Measurements from ENCODE around the gene CHRDL1.

Gene CHRDL1

DNA sequence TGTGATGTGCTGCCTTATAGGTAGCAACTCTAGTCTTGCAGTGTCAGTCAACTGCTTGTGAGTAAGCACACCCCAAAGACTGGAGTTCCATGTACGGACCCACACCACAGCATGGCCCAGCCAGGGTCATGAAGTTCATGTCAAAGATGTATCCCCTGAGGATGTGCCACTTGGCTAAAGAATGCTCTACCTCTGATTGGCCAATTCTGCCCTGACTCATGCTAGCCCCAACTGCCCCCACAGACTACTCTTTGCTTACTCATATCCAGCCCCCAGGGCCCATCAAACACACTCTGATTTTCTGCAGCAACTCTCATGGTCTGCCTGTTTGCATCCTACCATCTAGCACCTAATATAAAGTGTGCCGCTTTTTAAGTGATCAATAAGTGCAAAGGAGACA lies 62.5 kb downstream of the CHRDL1 start:
- TF ChIP-seq CTCF (IDR thresholded peaks at IDR 0.05; ENCODE audit: control extremely low read depth, extremely low read depth, low read depth, missing control alignments): no peak
- DNase-seq (ENCODE audit: extremely low spot score): no peak
- POLR2A ChIA-PET: no interaction called here
- CTCF ChIA-PET: no interaction called here

- ChIA-PET CTCF (no interaction called here), POLR2A (no interaction called here)
- TF ChIP-seq CTCF (IDR thresholded peaks at IDR 0.05; ENCODE audit: control extremely low read depth, extremely low read depth, low read depth, missing control alignments): no peak
- no peak for DNase-seq (ENCODE audit: extremely low spot score)
These were observed 63.4 kb downstream of the CHRDL1 start for GRCh38 chrX:110732266-110732665.

- CTCF ChIA-PET: no interaction called here
- TF ChIP-seq CTCF (IDR thresholded peaks at IDR 0.05; ENCODE audit: control extremely low read depth, extremely low read depth, low read depth, missing control alignments): no peak
- POLR2A ChIA-PET: no interaction called here
- no peak for DNase-seq (ENCODE audit: extremely low spot score)
These were observed 71.8 kb downstream of the CHRDL1 start for GRCh38 chrX:110723844-110724243.

- no peak for TF ChIP-seq CTCF (IDR thresholded peaks at IDR 0.05; ENCODE audit: control extremely low read depth, extremely low read depth, low read depth, missing control alignments)
- ChIA-PET CTCF (no interaction called here), POLR2A (no interaction called here)
- no peak for DNase-seq (ENCODE audit: extremely low spot score)
These were observed 73.5 kb downstream of the CHRDL1 start for GRCh38 chrX:110722135-110722534.

GRCh38 chrX:110713666-110714065 lies 82.0 kb downstream of the CHRDL1 start:
- TF ChIP-seq CTCF (IDR thresholded peaks at IDR 0.05; ENCODE audit: control extremely low read depth, extremely low read depth, low read depth, missing control alignments): no peak
- no peak for DNase-seq (ENCODE audit: extremely low spot score)
- CTCF ChIA-PET: no interaction called here
- POLR2A ChIA-PET: no interaction called here

- no peak for TF ChIP-seq CTCF (IDR thresholded peaks at IDR 0.05; ENCODE audit: control extremely low read depth, extremely low read depth, low read depth, missing control alignments)
- DNase-seq (ENCODE audit: extremely low spot score): no peak
- ChIA-PET POLR2A (no interaction called here), CTCF (no interaction called here)
These were observed 89.2 kb downstream of the CHRDL1 start for GRCh38 chrX:110706446-110706845.

DNA sequence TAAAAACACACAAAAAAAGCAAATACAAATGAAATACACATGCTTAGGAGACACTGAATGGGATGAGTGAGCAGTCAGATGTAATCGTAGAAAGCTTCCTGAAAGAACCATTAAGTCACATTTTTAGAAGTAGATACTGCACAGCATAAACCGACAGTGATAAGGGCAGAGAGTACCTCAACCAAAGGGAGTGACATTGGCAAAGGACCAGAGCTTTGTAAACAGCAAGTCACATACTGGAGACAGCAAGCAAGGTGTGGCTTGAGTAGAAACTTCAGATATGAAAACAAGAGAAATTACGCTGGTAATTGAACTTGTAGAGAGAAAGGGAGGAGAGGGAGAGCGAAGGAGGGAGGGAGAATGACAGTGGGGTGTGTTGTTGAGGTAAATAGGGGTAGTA lies 92.0 kb downstream of the CHRDL1 start:
- no peak for DNase-seq (ENCODE audit: extremely low spot score)
- TF ChIP-seq CTCF (IDR thresholded peaks at IDR 0.05; ENCODE audit: control extremely low read depth, extremely low read depth, low read depth, missing control alignments): no peak
- ChIA-PET POLR2A (no interaction called here), CTCF (no interaction called here)

All from GM10248 (cell line).